ENCODE results near the gene AK9. TPM values are rescaled to one million over a fixed set of nuclear protein-coding genes. Genes with fewer than 3 reads are reported as not detected.

The AK9 gene
- total RNA-seq, 2 donors from 2014 or later = 10.4 to 12.3 TPM

GRCh38 chr6:109612268-109612667 is 78.7 kb downstream of the AK9 start:
- TF ChIP-seq CTCF (IDR thresholded peaks at IDR 0.05) = no peak
- Histone ChIP-seq H3K4me3 (no peak overlapping the region), H3K36me3 (no peaks in the 10 kb centered on the region), H3K27ac (no peak overlapping the region), H3K27me3 (no peaks in the 10 kb centered on the region), H3K4me1 (no peaks in the 10 kb centered on the region), H3K9me3 (no peaks in the 10 kb centered on the region)
- DNase-seq (ENCODE audit: low spot score) = no peak

DNA sequence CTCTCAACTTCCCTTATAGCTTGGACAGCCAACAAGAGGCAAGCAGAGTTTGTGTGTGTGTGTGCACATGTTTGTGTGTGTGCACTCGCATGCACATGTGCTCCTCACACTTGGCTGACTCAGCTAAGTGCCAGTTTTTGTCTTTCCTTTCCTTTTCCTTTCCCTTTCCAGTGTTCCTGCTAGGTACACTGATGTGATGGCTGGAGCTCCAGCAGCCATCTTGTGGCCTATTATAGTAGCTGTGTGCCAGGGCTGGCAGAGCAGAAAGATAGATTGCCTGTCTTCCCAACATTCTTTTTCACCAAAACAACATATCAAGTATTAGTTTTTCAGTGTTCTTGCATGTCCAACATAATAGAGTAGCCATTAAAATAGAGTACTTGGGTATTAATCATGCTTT is 79.5 kb downstream of the AK9 start:
- H3K9me3 ChIP-seq = no peaks in the 10 kb centered on the region
- H3K4me1 ChIP-seq = no peaks in the 10 kb centered on the region
- H3K4me3 ChIP-seq = no peak overlapping the region
- no peak for DNase-seq (ENCODE audit: low spot score)
- H3K27me3 ChIP-seq = no peaks in the 10 kb centered on the region
- no peak for TF ChIP-seq CTCF (IDR thresholded peaks at IDR 0.05)
- no peak overlapping the region for H3K27ac ChIP-seq
- no peaks in the 10 kb centered on the region for H3K36me3 ChIP-seq

DNA sequence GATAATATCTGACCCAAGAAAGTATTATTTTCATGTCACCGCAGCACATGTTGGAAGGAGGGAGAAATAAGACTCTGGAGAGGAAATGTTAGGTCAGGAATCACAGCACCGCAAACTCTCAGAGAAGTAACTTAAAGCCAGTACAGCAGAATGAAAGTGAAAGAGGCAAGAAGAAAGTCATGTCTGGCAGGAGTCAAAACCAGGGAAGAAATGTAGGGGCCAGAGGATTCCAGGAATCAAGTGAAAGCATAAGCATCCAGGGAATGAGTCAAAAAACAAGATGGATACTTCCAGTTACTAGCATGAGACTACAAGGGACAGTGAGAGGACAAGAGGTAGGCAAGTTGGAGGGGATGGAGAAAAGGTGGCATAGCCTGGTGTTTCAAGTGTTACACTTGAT is 80.4 kb downstream of the AK9 start:
- TF ChIP-seq CTCF (IDR thresholded peaks at IDR 0.05) = no peak
- Histone ChIP-seq H3K27me3 (no peaks in the 10 kb centered on the region), H3K36me3 (no peaks in the 10 kb centered on the region), H3K9me3 (no peaks in the 10 kb centered on the region), H3K4me1 (no peaks in the 10 kb centered on the region), H3K27ac (no peak overlapping the region), H3K4me3 (no peak overlapping the region)
- DNase-seq (ENCODE audit: low spot score) = no peak

- no peaks in the 10 kb centered on the region for H3K36me3 ChIP-seq
- no peak for TF ChIP-seq CTCF (IDR thresholded peaks at IDR 0.05)
- no peaks in the 10 kb centered on the region for H3K27me3 ChIP-seq
- no peaks in the 10 kb centered on the region for H3K9me3 ChIP-seq
- H3K27ac ChIP-seq = no peak overlapping the region
- H3K4me3 ChIP-seq = no peak overlapping the region
- no peaks in the 10 kb centered on the region for H3K4me1 ChIP-seq
- no peak for DNase-seq (ENCODE audit: low spot score)
Observed at GRCh38 chr6:109609737-109610136, 81.3 kb downstream of the AK9 start.

GRCh38 chr6:109606359-109606758 is 84.6 kb downstream of the AK9 start:
- Histone ChIP-seq H3K36me3 (no peaks in the 10 kb centered on the region), H3K9me3 (peaks cover 0 to 1% of the 10 kb centered on the region in 2 donors), H3K27ac (no peak overlapping the region), H3K4me3 (no peak overlapping the region), H3K27me3 (no peaks in the 10 kb centered on the region), H3K4me1 (no peaks in the 10 kb centered on the region)
- TF ChIP-seq CTCF (IDR thresholded peaks at IDR 0.05) = no peak
- DNase-seq (ENCODE audit: low spot score) = no peak

DNA sequence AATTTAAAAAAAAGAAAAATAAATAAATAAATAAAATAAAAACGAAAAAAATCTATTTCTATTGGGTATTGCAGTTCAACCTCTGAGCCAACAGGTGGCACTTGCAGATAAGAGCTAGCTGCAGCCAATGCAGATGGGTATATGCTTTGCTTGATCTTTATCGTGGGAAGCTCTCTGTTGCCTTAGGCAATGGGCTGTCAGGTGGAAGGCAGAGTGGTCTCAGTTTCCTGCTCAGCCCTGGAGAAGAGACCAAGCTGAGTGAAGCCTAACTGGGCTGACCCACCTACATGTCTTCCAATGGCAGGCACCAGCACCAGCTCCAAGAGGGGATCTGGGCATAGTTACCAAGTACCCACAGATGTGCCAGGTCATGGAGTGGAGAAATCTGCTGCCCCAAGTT is 95.0 kb downstream of the AK9 start:
- H3K36me3 ChIP-seq = no peaks in the 10 kb centered on the region
- no peak for DNase-seq (ENCODE audit: low spot score)
- H3K27me3 ChIP-seq = no peaks in the 10 kb centered on the region
- H3K9me3 ChIP-seq = peaks cover 0 to 23% of the 10 kb centered on the region in 2 donors
- TF ChIP-seq CTCF (IDR thresholded peaks at IDR 0.05) = no peak
- H3K27ac ChIP-seq = no peak overlapping the region
- H3K4me3 ChIP-seq = no peak overlapping the region
- H3K4me1 ChIP-seq = no peaks in the 10 kb centered on the region
